Spleen (tissue), 11 donors: ENCODE measurements around the gene SORBS1. TPM values are rescaled to one million over a fixed set of nuclear protein-coding genes. Genes with fewer than 3 reads are reported as not detected.

Source experiments
- DNase-seq: peaks from one replicate; pipeline ENCODE4 v3.0.0-alpha.2; 2020
- H3K27ac ChIP-seq, 8 donors: fragments of 200-600 bp; sonication (generic) in 7 of 8; 1 replicate in 4 of 8; 2 replicates in 4 of 8; pipeline versions ENCODE4 v1.5.0 to v1.8.0; 2016 to 2021; ENCODE audit warnings: inconsistent platforms in 4 of 8, mild to moderate bottlenecking in 4 of 8, moderate library complexity in 1 of 8
- H3K27me3 ChIP-seq, 7 donors: fragments of 200-600 bp; sonication (generic) in 6 of 7; replicated peaks in 1 of 7; 1 replicate in 4 of 7; 2 replicates in 3 of 7; pipeline versions ENCODE4 v1.5.0 to v1.8.0; 2016 to 2021; ENCODE audit warnings: inconsistent platforms in 3 of 7, mild to moderate bottlenecking in 1 of 7
- H3K36me3 ChIP-seq, 6 donors: fragments of 200-600 bp; sonication (generic) in 5 of 6; 1 replicate in 4 of 6; 2 replicates in 2 of 6; pipeline versions ENCODE4 v1.5.0 to v1.8.0; 2016 to 2021; ENCODE audit warnings: inconsistent platforms in 2 of 6
- H3K4me1 ChIP-seq, 6 donors: fragments of 200-600 bp; sonication (generic) in 5 of 6; 1 replicate in 3 of 6; 2 replicates in 3 of 6; pipeline versions ENCODE4 v1.5.0 to v1.8.0; 2016 to 2021; ENCODE audit warnings: inconsistent platforms in 3 of 6
- H3K4me3 ChIP-seq, 8 donors: fragments of 200-600 bp; sonication (generic) in 7 of 8; 1 replicate in 4 of 8; 2 replicates in 4 of 8; pipeline versions ENCODE4 v1.5.0 to v1.8.0; 2016 to 2021; ENCODE audit warnings: inconsistent platforms in 4 of 8, mild to moderate bottlenecking in 4 of 8, moderate library complexity in 2 of 8
- H3K9me3 ChIP-seq, 8 donors: fragments of 200-600 bp; sonication (generic) in 7 of 8; 1 replicate in 4 of 8; 2 replicates in 4 of 8; pipeline versions ENCODE4 v1.5.0 to v1.8.0; 2016 to 2021; ENCODE audit warnings: inconsistent platforms in 4 of 8
- POLR2A ChIP-seq, 3 donors: fragments of 450-650 bp; IDR thresholded peaks; one replicate each; pipeline ENCODE4 v1.5.1; 2017; ENCODE audit warnings: antibody characterized with exemption in 3 of 3, mild to moderate bottlenecking in 1 of 3
- POLR2AphosphoS5 ChIP-seq, 3 donors: sonication (generic); formaldehyde crosslinking; IDR thresholded peaks; one replicate each; pipeline ENCODE4 v1.5.1; 2017; ENCODE audit warnings: antibody characterized with exemption in 3 of 3
- WGBS, 5 donors: extraction: QIAGEN DNeasy Blood & Tissue Kit in 3 of 5; methylation state at CpG; one replicate each; pipeline versions ENCODE4 v1.1.5 to v1.1.7; 2013 to 2018; 5-methylcytosine and 5-hydroxymethylcytosine counted together
- intact Hi-C: fragments of 100-400 bp; cut with DNase I; formaldehyde crosslinking; loops from one replicate; pipeline ENCODE4 v1.15.0; 2023; ENCODE audit warnings: low total_unique reads
- polyA plus RNA-seq, 3 donors: library from polyadenylated mRNA; stranded (reverse); fragments of 200-250 nt; gene quantifications; one replicate each; pipeline ENCODE4 v1.2.1, GENCODE V29; 2013
- total RNA-seq, 7 donors: library from RNA; depleted of rRNA in 3 of 7; stranded (reverse); fragments of >200 nt in 3 of 7; fragmentation: NEBNext Ultra II Directional in 4 of 7; extraction: Animal tissue kit (Norgen Biotek cat#: 25700) in 4 of 7; gene quantifications; one replicate each; pipeline versions ENCODE4 v1.1.0 to v1.2.1, GENCODE V29; 2016 to 2021
- TF ChIP-seq, protein P1 (sequence below), 11 experiments: fragments of 200-600 bp in 7 of 11; fragments of 450-650 bp in 4 of 11; sonication (generic) in 4 of 11; IDR thresholded peaks in 8 of 11; conservative IDR thresholded peaks in 3 of 11; 1 replicate in 7 of 11; 2 replicates in 4 of 11; pipeline versions ENCODE4 v1.4.0 to v1.8.0; 2016 to 2021; ENCODE audit warnings: antibody characterized with exemption in 11 of 11, inconsistent platforms in 4 of 11, mild to moderate bottlenecking in 1 of 11
- donor health status: healthy with polysubstance abuse.
- donor health status: DM: no; HTN: no; CAD: no; lungs with moderate emphysema.
- donor health status: DM: no; HTN: no; CAD: no.
- donor health status: Bipolar disorder and iron deficiency.
- donor health status: healthy.
- donor health status: DM: no; HTN: no; CAD: no.
- donor health status: DM: yes; HTN: yes; CAD: no.

SORBS1 gene
- total and polyA plus RNA-seq, 10 donors = 2.8 to 30.8 (median 18.1) TPM

DNA sequence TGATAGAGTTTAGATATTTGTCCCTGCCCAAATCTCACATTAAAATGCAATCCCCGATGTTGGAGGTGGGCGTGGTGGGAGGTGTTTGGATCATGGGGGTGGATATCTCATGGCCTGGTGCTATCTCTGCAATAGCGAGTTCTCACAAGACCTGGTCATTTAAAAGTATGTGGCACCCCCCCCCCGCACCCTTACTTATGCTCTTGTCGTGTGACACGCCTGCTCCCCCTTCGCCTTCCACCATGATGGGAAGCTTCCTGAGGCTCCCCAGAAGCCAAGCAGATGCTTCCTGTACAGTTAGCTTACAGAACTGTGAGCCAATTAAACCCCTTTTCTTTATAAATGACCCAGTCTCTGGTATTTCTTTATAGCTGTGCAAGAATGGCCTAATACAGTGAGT lies 118.8 kb downstream of the SORBS1 start:
- TF ChIP-seq POLR2AphosphoS5 (IDR thresholded peaks at IDR 0.05) (no peak), POLR2A (IDR thresholded peaks at IDR 0.05) (no peak)
- TF ChIP-seq, protein P1, sequence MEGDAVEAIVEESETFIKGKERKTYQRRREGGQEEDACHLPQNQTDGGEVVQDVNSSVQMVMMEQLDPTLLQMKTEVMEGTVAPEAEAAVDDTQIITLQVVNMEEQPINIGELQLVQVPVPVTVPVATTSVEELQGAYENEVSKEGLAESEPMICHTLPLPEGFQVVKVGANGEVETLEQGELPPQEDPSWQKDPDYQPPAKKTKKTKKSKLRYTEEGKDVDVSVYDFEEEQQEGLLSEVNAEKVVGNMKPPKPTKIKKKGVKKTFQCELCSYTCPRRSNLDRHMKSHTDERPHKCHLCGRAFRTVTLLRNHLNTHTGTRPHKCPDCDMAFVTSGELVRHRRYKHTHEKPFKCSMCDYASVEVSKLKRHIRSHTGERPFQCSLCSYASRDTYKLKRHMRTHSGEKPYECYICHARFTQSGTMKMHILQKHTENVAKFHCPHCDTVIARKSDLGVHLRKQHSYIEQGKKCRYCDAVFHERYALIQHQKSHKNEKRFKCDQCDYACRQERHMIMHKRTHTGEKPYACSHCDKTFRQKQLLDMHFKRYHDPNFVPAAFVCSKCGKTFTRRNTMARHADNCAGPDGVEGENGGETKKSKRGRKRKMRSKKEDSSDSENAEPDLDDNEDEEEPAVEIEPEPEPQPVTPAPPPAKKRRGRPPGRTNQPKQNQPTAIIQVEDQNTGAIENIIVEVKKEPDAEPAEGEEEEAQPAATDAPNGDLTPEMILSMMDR (IDR thresholded peaks at IDR 0.05 in 8 of 11, conservative IDR thresholded peaks at IDR 0.05 in 3 of 11) = no peak
- 85 to 95% (median 93%) methylated on average over 6 to 7 of the region's 7 CpGs for WGBS, 5 donors
- peaks cover 0 to under 1% (median 0%) of the 10 kb centered on the region in 6 donors for H3K36me3 ChIP-seq
- no peaks in the 10 kb centered on the region for H3K27me3 ChIP-seq
- H3K27ac ChIP-seq = no peak overlapping the region
- intact Hi-C loops = no loop called here
- H3K9me3 ChIP-seq = no peaks in the 10 kb centered on the region
- H3K4me1 ChIP-seq = peaks cover 4 to 29% (median 22%) of the 10 kb centered on the region in 6 donors
- H3K4me3 ChIP-seq = no peak overlapping the region
- DNase-seq = no peak

DNA sequence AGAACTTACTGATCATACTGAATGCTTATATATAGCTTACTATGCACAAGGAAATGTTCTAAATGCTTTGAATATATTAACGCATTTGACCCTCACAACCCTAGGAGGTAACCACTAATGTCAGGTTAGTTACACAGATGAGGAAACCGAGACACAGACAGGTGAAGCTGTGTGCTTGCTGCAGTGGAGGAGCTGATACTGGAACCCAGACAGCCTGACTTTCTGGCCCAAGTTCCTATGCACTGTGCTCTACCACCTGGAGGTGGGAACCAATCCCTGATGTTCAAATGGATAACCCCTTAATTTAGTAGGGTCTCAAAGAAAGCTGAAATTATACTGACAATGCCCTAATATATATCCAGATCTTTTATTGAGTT lies 119.6 kb downstream of the SORBS1 start:
- no peak for DNase-seq
- H3K27ac ChIP-seq = no peak overlapping the region
- WGBS, 5 donors = 82 to 89% (median 87%) methylated on average over 2 of the region's 2 CpGs
- intact Hi-C loops = no loop called here
- H3K27me3 ChIP-seq = no peaks in the 10 kb centered on the region
- peaks cover 0 to 3% (median 0%) of the 10 kb centered on the region in 6 donors for H3K36me3 ChIP-seq
- H3K4me1 ChIP-seq = peaks cover 0 to 21% (median 14%) of the 10 kb centered on the region in 6 donors
- TF ChIP-seq, protein P1 (IDR thresholded peaks at IDR 0.05 in 8 of 11, conservative IDR thresholded peaks at IDR 0.05 in 3 of 11) = no peak
- TF ChIP-seq POLR2A (IDR thresholded peaks at IDR 0.05) (no peak), POLR2AphosphoS5 (IDR thresholded peaks at IDR 0.05) (no peak)
- no peaks in the 10 kb centered on the region for H3K9me3 ChIP-seq
- H3K4me3 ChIP-seq = no peak overlapping the region

DNA sequence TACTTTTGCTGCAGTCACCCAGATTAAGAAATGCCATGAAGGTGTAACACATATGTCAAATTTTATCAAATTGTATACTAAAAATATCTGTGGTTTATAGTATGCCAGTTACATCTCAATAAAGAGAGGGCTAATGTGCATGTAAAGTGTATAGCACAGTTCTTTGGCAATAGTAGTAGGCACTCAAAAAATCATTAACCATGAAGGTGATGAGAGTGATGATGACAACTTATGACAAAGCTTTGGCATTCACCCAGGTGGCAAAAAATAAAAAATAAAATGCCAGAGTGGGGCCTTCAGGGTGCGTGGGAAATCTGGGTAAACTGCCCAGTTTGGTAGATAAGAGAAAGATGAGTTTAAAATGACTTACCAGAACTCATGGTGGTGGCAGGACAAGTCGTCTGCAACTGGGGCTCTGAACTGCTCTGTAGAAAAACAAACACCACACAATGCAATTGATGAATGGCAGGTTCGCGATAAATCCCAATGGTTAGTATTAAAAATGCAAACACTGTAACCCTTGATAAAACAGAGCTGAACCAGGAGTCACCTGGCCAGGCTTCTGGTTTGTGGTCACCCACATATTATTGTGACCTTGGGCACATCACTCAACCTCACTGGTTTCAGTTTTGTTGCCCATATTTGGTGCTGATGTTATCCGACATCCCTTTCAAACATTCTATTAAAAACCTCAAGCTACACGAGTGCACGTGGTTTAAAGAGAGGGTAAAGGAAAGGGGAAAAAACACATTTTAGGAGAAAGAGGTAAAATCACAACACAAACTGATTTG lies 120.2 kb downstream of the SORBS1 start:
- Histone ChIP-seq H3K4me1 (peaks cover 0 to 15% (median 9%) of the 10 kb centered on the region in 6 donors), H3K27ac (no peak overlapping the region), H3K4me3 (no peak overlapping the region), H3K9me3 (no peaks in the 10 kb centered on the region), H3K27me3 (no peaks in the 10 kb centered on the region), H3K36me3 (peaks cover 0 to 3% (median 0%) of the 10 kb centered on the region in 6 donors)
- DNase-seq = no peak
- 57 to 65% (median 60%) methylated on average over 7 of the region's 7 CpGs for WGBS, 5 donors
- intact Hi-C loops = no loop called here
- TF ChIP-seq, protein P1 (IDR thresholded peaks at IDR 0.05 in 8 of 11, conservative IDR thresholded peaks at IDR 0.05 in 3 of 11) = no peak
- TF ChIP-seq POLR2AphosphoS5 (IDR thresholded peaks at IDR 0.05) (no peak), POLR2A (IDR thresholded peaks at IDR 0.05) (no peak)

DNA sequence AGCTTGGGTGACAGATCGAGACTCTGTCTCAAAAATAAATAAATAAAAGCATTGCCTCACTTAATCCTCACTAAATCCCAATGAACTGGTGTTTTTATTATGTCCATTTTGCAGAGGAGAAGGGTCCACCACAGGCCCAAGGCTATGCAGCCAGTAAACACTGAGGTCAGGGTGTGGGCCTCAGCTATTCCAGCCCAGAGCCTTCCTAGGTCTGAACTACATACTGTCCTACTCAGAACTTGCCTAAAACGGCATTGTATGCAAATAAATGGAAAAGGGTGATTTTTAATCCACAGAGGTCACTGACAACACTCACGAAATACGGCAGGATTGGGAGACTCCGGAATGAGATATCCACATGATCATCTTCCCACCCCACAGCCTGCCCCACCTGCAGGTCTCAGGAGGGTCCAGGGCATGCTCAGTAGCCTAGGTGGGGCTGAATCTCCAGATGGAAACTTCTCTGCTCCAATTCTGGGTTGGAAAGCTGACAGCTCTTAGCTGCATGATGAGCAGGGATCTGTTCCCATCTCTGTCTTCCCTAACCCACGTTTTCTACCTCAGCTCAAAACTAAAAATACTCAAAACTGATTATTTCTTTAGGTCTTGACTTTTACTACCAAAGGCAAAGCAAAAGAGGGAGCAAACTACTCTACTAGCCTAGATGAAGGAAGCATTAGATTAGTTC lies 121.0 kb downstream of the SORBS1 start:
- H3K4me3 ChIP-seq = no peak overlapping the region
- peaks cover 0 to 3% (median 0%) of the 10 kb centered on the region in 6 donors for H3K36me3 ChIP-seq
- no peaks in the 10 kb centered on the region for H3K9me3 ChIP-seq
- no peak for TF ChIP-seq POLR2AphosphoS5 (IDR thresholded peaks at IDR 0.05)
- TF ChIP-seq, protein P1 (IDR thresholded peaks at IDR 0.05 in 8 of 11, conservative IDR thresholded peaks at IDR 0.05 in 3 of 11) = no peak
- no peak for TF ChIP-seq POLR2A (IDR thresholded peaks at IDR 0.05)
- intact Hi-C loops = no loop called here
- H3K4me1 ChIP-seq = peaks cover 0 to 9% (median 4%) of the 10 kb centered on the region in 6 donors
- 71 to 88% (median 78%) methylated on average over 6 of the region's 6 CpGs for WGBS, 5 donors
- no peak for DNase-seq
- no peaks in the 10 kb centered on the region for H3K27me3 ChIP-seq
- no peak overlapping the region for H3K27ac ChIP-seq
